CD4-positive, alpha-beta T cell treated with Interleukin-4 for 1 hour (primary cell): ENCODE data around the gene LUC7L.
"Not testable (repeated sequence)": the region's sequence is repeated elsewhere in the genome, so short reads cannot be mapped to it uniquely, and the experiment has no call there.

Experiments used
- DNase-seq, 2 donors: peaks; one replicate each; pipeline ENCODE4 v3.0.0-alpha.2; 2020 to 2022

LUC7L gene

DNA sequence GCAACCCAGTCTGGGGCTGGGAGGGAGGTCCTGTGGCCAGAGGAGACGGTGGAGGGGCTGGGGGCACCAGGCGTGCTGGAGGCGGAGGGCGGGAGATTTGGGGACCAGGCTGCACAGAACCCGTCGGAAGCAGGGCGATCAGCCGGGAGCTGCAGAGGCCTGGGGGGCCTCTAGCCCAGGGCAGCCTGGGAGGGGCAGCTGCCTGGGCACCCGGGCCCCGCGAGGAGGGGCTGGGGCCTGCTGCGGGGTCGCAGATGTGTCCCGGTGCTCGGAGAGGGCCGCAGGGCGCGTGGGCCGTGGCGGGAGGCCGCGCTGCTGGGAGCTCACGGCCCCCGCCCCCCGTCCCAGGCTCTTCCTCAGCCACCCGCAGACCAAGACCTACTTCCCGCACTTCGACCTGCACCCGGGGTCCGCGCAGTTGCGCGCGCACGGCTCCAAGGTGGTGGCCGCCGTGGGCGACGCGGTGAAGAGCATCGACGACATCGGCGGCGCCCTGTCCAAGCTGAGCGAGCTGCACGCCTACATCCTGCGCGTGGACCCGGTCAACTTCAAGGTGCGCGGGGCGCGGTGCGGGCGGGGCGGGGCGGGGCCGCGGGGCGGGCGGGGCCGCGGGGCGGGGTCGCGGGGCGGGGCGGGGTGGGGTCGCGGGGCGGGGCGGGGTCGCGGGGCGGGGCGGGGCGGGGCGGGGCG, 65.0 kb downstream of the LUC7L start:
- DNase-seq = not testable (repeated sequence)

GRCh38 chr16:163696-164095, 65.6 kb downstream of the LUC7L start:
- not testable (repeated sequence) for DNase-seq

DNA sequence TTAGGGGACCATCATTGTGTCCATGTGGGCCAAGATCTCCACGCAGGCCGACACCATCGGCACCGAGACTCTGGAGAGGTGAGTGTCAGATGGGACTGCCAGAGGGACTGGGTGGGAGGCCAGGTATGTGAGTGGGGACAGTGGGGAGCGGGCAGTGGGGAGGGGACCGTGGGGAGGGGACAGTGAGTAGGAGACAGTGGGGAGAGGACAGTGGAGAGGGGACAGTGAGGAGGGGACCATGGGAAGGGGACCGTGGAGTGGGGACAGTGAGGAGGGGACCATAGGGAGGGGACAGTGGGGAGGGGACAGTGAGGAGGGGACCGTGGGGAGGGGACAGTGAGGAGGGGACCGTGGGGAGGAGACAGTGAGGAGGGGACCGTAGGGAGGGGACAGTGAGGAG, 66.1 kb downstream of the LUC7L start:
- not testable (repeated sequence) for DNase-seq

- no peak for DNase-seq
Measured at GRCh38 chr16:162271-162991, 66.8 kb downstream of the LUC7L start.

DNA sequence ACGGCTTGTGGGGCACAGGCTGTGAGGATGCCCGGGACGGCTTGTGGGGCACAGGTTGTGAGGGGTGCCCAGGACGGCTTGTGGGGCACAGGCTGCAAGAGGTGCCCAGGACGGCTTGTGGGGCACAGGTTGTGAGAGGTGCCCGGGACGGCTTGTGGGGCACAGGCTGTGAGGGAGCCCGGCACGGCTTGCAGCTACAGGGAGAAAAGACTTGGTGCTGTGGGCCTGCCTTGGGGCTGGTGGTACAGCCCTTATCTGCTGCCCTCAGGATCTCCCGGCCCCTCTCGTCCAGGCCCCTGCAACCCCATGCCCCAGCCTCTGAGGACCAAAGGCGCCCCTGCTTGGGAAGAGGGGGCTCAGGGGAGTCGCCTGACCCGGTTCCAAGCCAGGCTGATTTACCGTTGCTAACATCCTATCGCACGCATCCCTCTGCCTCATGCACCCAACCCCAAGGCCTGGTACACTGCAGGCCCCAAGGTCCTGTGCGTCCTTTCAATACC, 68.5 kb downstream of the LUC7L start:
- no peak for DNase-seq

- not testable (repeated sequence) for DNase-seq
Measured at GRCh38 chr16:160242-160641, 69.0 kb downstream of the LUC7L start.

DNA sequence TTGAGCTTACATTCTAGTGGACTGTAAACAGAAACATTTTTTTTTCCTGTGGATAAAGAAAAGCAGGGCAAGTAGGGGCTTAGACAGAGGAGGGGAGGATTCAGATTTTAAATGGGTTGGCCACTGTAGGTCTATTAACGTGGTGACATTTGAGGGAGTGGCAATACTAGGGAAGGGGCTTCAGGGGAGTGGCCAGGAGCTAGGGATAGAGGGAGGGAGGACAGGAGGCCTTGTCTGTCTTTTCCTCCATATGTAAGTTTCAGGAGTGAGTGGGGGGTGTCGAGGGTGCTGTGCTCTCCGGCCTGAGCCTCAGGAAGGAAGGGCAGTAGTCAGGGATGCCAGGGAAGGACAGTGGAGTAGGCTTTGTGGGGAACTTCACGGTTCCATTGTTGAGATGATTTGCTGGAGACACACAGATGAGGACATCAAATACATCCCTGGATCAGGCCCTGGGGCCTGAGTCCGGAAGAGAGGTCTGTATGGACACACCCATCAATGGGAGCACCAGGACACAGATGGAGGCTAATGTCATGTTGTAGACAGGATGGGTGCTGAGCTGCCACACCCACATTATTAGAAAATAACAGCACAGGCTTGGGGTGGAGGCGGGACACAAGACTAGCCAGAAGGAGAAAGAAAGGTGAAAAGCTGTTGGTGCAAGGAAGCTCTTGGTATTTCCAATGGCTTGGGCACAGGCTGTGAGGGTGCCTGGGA, 70.0 kb downstream of the LUC7L start:
- DNase-seq = no peak

DNA sequence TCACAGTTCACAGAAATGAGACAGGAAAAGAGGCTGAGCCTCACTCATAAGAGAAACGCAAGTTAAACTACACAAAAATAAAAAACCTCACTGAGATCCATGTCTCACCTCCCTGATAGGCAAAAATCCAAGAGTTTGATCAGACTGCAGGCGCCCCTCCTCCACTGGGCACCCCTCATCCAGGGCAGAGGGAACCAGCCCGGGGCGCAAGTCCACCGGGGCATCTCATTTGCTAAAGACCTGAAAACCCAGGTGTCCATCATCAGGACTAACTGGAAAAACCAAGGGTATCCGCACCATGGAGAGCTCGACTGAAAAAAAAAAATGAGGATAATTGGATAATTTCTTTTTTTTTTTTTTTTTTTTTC, 74.2 kb downstream of the LUC7L start:
- no peak for DNase-seq

GRCh38 chr16:154217-155030, 74.8 kb downstream of the LUC7L start:
- peak in 1 of 2 donors; percentile 22 for DNase-seq

GRCh38 chr16:153550-154216, 75.6 kb downstream of the LUC7L start:
- not testable (repeated sequence) for DNase-seq

- DNase-seq = not testable (repeated sequence)
Measured at GRCh38 chr16:153129-153521, 76.1 kb downstream of the LUC7L start.

- DNase-seq = no peak
Measured at GRCh38 chr16:152141-153128, 76.8 kb downstream of the LUC7L start, which contains the start of gene HBZ. TSS of gene HBZ (plus strand) at chr16:152644. CDS start at chr16:152910, 266 bp downstream.

- no peak for DNase-seq
Measured at GRCh38 chr16:149024-149660, 80.1 kb downstream of the LUC7L start.

DNA sequence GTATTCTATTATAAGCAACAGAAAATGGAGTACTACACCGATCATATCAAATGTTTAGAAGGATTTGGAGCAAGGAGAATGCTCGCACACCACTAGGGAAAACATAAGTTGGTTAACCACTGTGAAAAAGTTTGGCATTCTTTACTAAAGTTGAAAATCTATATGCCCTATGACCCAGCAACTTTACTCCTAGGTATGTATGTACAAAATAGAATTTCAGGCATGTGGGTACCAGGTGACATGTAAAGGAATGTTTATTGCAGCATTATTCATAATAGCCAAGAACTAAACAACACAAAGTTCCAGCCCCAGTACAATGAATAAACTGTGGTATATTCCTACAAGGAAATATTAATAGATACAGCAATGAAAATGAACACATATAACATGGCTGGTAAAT, 82.6 kb downstream of the LUC7L start:
- no peak for DNase-seq

GRCh38 chr16:144797-145252, 84.4 kb downstream of the LUC7L start:
- DNase-seq = no peak

DNA sequence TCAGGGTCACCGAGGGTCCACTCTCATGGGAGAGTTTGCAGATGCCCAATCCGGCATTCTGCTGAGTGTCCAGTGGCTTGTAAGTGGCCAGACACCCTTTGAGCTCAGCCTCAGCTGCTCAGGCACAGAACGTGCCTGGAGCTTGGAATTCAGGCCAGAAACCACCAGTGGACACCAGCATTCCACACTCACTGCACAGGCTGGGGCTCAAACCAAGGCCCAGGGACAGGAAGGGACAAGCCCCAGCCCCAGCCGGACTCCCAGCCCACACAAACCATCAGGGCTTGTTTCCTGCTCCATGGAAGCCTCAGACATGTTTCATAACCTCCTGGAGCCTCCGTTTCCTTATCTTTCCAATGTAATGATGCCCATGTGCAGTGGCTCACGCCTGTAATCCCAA, 85.8 kb downstream of the LUC7L start:
- no peak for DNase-seq

GRCh38 chr16:143047-143446, 86.2 kb downstream of the LUC7L start:
- DNase-seq = no peak

GRCh38 chr16:142405-142967, 86.8 kb downstream of the LUC7L start:
- no peak for DNase-seq

DNA sequence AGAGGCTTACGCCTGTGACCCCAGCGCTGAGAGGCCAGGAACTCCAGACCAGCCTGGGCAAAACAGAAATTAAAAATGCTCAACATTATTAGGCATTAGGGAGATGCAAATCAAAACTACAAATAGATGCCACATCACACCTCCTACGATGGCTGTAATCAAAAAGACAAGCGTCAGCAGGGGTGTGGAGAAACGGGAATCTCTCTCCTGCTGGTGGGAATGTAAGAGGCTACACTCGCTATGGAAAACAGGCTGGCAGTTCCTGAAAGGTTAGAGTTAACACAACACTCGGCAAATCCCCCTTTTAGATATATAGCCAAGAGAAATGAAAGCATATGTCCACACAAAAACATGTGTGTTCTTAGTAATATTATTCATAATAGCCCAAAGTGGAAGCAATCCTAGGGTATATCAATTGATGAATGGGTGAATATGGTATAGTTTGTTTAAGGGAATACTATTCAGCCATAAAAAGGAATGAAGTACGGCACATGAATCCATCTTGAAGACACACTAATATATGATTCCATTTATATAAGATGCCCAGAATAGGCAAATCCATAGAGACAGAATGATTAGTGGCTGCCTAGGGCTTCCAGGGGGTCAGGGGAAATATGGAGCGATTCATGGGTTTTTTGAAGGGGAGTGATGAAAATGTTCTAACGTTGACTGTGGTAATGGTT, 88.9 kb downstream of the LUC7L start:
- no peak for DNase-seq
